K562 (cell line): ENCODE results near the gene GNAI1. TPM values are rescaled to one million over a fixed set of nuclear protein-coding genes. Genes with fewer than 3 reads are reported as not detected.

Experiments
- ATAC-seq: fragments of 200-7000 bp; cut with Tn5 transposase; 3 replicates; pipeline ENCODE4 v1.9.1; 2020; ENCODE audit warnings: moderate library complexity
- BruUV-seq: library from RNA; stranded (reverse); fragments of 400-500 nt; replicated peaks from 2 replicates; lab custom pipeline; 2021; lab: Mats Ljungman, UMichigan
- CTCF ChIA-PET: fragments of 300-600 bp; formaldehyde crosslinking; extraction: SDS; loops from one replicate; lab custom pipeline; 2021; ENCODE audit warnings: low intra/inter-chr PET ratio; lab: Yijun Ruan, JAX
- POLR2A ChIA-PET: fragments of 300-600, 350-650 bp; sonication (Branson Sonifier 250); formaldehyde crosslinking; extraction: SDS; loops from one replicate; lab custom pipeline; 2021; ENCODE audit warnings: antibody characterized with exemption, inconsistent platforms; lab: Yijun Ruan, JAX
- DNase-seq, 4 experiments: peaks; one replicate each; pipeline versions ENCODE4 v3.0.0 to v3.0.0-alpha.2; 2011 to 2018; ENCODE audit warnings: low spot score in 3 of 4, mixed read lengths in 3 of 4; ENCODE audit errors: extremely low read depth in 1 of 4
- FAIRE-seq: peaks from 2 replicates; lab custom pipeline; 2011; peaks lifted over from hg19 to GRCh38; lab: Jason Lieb, UNC
- H2AFZ ChIP-seq: 2 replicates; pipeline ENCODE4 v1.6.0; 2011; ENCODE audit warnings: low read depth, low read length, control low read depth, inconsistent platforms
- H3K27ac ChIP-seq: fragments of 200-600 bp; 3 replicates; pipeline ENCODE4 v1.8.0; 2011; ENCODE audit warnings: low read depth, mild to moderate bottlenecking, control low read depth, inconsistent platforms, low read length, moderate library complexity, mixed read lengths; ENCODE audit errors: extremely low read depth
- H3K27me3 ChIP-seq, 2 experiments: fragments of 300-600 bp in 1 of 2; 2 replicates in 1 of 2; 3 replicates in 1 of 2; pipeline versions ENCODE4 v1.6.0 to v1.8.0; 2011; ENCODE audit warnings: inconsistent platforms in 2 of 2, low read length in 2 of 2, mild to moderate bottlenecking in 1 of 2, mixed read lengths in 1 of 2, moderate library complexity in 1 of 2; ENCODE audit not compliant: control insufficient read depth in 2 of 2, insufficient read depth in 2 of 2
- H3K36me3 ChIP-seq: fragments of 300-600 bp; 3 replicates; pipeline ENCODE4 v1.8.0; 2011; ENCODE audit warnings: mild to moderate bottlenecking, low read length, inconsistent platforms; ENCODE audit not compliant: control insufficient read depth, insufficient read depth
- H3K4me1 ChIP-seq, 2 experiments: fragments of 200-600 bp in 1 of 2; replicated peaks in 1 of 2; 2 replicates in 1 of 2; 3 replicates in 1 of 2; pipeline versions ENCODE4 v1.5.1 to v1.8.0; 2011; ENCODE audit warnings: inconsistent platforms in 2 of 2, low read length in 2 of 2, mild to moderate bottlenecking in 1 of 2, mixed read lengths in 1 of 2, moderate library complexity in 1 of 2; ENCODE audit not compliant: control insufficient read depth in 2 of 2, insufficient read depth in 2 of 2
- H3K4me2 ChIP-seq: 2 replicates; pipeline ENCODE4 v1.6.1; 2011; ENCODE audit warnings: low read length, control low read depth, inconsistent platforms, mixed read lengths; ENCODE audit not compliant: insufficient read depth
- H3K4me3 ChIP-seq: fragments of 200-600 bp; sonication (generic), shearing (Covaris generic); 2 replicates; pipeline ENCODE4 v1.5.1; 2016; ENCODE audit warnings: control low read depth, inconsistent platforms
- H3K79me2 ChIP-seq: fragments of 200-600 bp; 3 replicates; pipeline ENCODE4 v1.8.0; 2011; ENCODE audit warnings: low read length, inconsistent platforms; ENCODE audit not compliant: control insufficient read depth, insufficient read depth
- H3K9ac ChIP-seq, 2 experiments: 2 replicates each; pipeline versions ENCODE4 v1.6.0 to v1.6.1; 2011; ENCODE audit warnings: low read depth in 2 of 2, low read length in 2 of 2, control low read depth in 1 of 2, inconsistent platforms in 1 of 2, mild to moderate bottlenecking in 1 of 2, mixed read lengths in 1 of 2; ENCODE audit not compliant: insufficient read depth in 1 of 2
- H3K9me1 ChIP-seq: one replicate; pipeline ENCODE4 v1.6.0; 2011; ENCODE audit warnings: inconsistent platforms, mild to moderate bottlenecking, low read length, moderate library complexity; ENCODE audit not compliant: control insufficient read depth, insufficient read depth
- H3K9me3 ChIP-seq: replicated peaks from 2 replicates; pipeline ENCODE4 v1.5.1; 2011; ENCODE audit warnings: low read depth, low read length, inconsistent platforms; ENCODE audit not compliant: control insufficient read depth, insufficient read depth
- H4K20me1 ChIP-seq: replicated peaks from 2 replicates; pipeline ENCODE4 v1.6.1; 2011; ENCODE audit warnings: low read length, inconsistent platforms, mixed read lengths; ENCODE audit not compliant: control insufficient read depth, insufficient read depth
- ARID1B ChIP-seq: fragments of 450-650 bp; IDR thresholded peaks from 2 replicates; pipeline ENCODE4 v1.6.1; 2016; ENCODE audit warnings: antibody characterized with exemption, mild to moderate bottlenecking, inconsistent platforms
- CTBP1 ChIP-seq: fragments of 450-650 bp; IDR thresholded peaks from 2 replicates; pipeline ENCODE4 v1.6.1; 2016; ENCODE audit warnings: borderline replicate concordance
- ESRRA ChIP-seq: fragments of 450-650 bp; IDR thresholded peaks from 2 replicates; pipeline ENCODE4 v1.6.1; 2014; ENCODE audit warnings: low read depth, mild to moderate bottlenecking, moderate library complexity, borderline replicate concordance
- FOXJ2 ChIP-seq: fragments of 200-800 bp; sonication (Bioruptor generic); IDR thresholded peaks from 2 replicates; pipeline ENCODE4 v1.6.1; 2016; ENCODE audit warnings: missing genetic modification characterization, missing compliant biosample characterization
- OTX1 ChIP-seq: fragments of 450-650 bp; formaldehyde crosslinking; IDR thresholded peaks from 2 replicates; pipeline ENCODE4 v1.4.0; 2022; ENCODE audit warnings: mild to moderate bottlenecking
- PML ChIP-seq: IDR thresholded peaks from 2 replicates; pipeline ENCODE4 v1.6.1; 2012; ENCODE audit warnings: low read length, inconsistent platforms
- SMARCA5 ChIP-seq: fragments of 450-650 bp; IDR thresholded peaks from 2 replicates; pipeline ENCODE4 v1.6.1; 2016
- SOX6 ChIP-seq: fragments of 450-650 bp; IDR thresholded peaks from 2 replicates; pipeline ENCODE4 v1.6.1; 2014; ENCODE audit warnings: mild to moderate bottlenecking
- TCF7L2 ChIP-seq: fragments of 150-350 bp; IDR thresholded peaks from 2 replicates; pipeline ENCODE4 v1.6.1; 2016; ENCODE audit warnings: low read depth, mild to moderate bottlenecking, low read length, moderate library complexity
- ZBTB2 ChIP-seq: fragments of 450-650 bp; IDR thresholded peaks from 2 replicates; pipeline ENCODE4 v1.6.1; 2016; ENCODE audit warnings: antibody characterized with exemption
- ZNF212 ChIP-seq: fragments of 450-650 bp; formaldehyde crosslinking; IDR thresholded peaks from 2 replicates; pipeline ENCODE4 v1.4.0; 2020; ENCODE audit warnings: mild to moderate bottlenecking
- ZNF696 ChIP-seq: fragments of 250-450 bp; sonication (Bioruptor Pico); conservative IDR thresholded peaks from 2 replicates; pipeline ENCODE4 v1.4.0; 2020; ENCODE audit warnings: mild to moderate bottlenecking, moderate library complexity
- ZNF699 ChIP-seq: fragments of 250-450 bp; sonication (Bioruptor Pico); IDR thresholded peaks from 2 replicates; pipeline ENCODE4 v1.8.0; 2021; ENCODE audit warnings: mild to moderate bottlenecking, moderate library complexity; ENCODE audit not compliant: insufficient replicate concordance
- WGBS: fragments of 100-300 bp; shearing (Covaris generic); methylation state at CpG from one replicate; pipeline ENCODE4 v1.1.6; 2016; ENCODE audit warnings: low coverage, mixed read lengths; ENCODE audit not compliant: insufficient coverage; ENCODE audit errors: missing lambda C conversion rate; 5-methylcytosine and 5-hydroxymethylcytosine counted together
- in situ Hi-C: fragments of 300-500 bp; cut with MboI; formaldehyde crosslinking; loops from 4 replicates; pipeline ENCODE4 v1.15.0; 2018; ENCODE audit warnings: inconsistent platforms, mixed read lengths
- intact Hi-C: fragments of 100-400 bp; cut with micrococcal nuclease; formaldehyde crosslinking; loops from 2 replicates; pipeline ENCODE4 v1.14.2; 2022
- polyA plus RNA-seq, 8 experiments: library from polyadenylated mRNA; depleted of rRNA in 4 of 8; stranded (reverse) in 5 of 8; unstranded in 3 of 8; fragments of >200 nt; fragmentation: Nextera tagmentation in 2 of 8; fragmentation: Illumina TruSeq in 1 of 8; extraction: Ambion mirVana in 2 of 8; extraction: Trizol in 1 of 8; gene quantifications; 2 replicates each; pipeline versions ENCODE4 v1.2.1 to v1.2.3, GENCODE V29; 2011 to 2014; ENCODE audit warnings: inconsistent platforms in 1 of 8, missing spikeins in 1 of 8
- total RNA-seq, 7 experiments: library from RNA; depleted of rRNA in 6 of 7; stranded (reverse); fragments of >200 nt in 6 of 7; fragmentation: Illumina TruSeq in 2 of 7; extraction: Trizol in 2 of 7; gene quantifications; 2 replicates each; pipeline versions ENCODE4 v1.2.1 to v1.2.3, GENCODE V29; 2011 to 2021; ENCODE audit warnings: low replicate concordance in 1 of 7

GNAI1 gene
- total and polyA plus RNA-seq, 9 of the 15 experiments (the other 6 are each of a cell fraction or from before 2014, with no cell fraction given): 0.03 to 0.13 (median 0.08) TPM; not detected in 6

- no peaks in the 10 kb centered on the region for H4K20me1 ChIP-seq
- in situ Hi-C loops: no loop called here
- no peak for FAIRE-seq
Observed at GRCh38 chr7:80141376-80141775, 6.7 kb downstream of the GNAI1 start.

DNA sequence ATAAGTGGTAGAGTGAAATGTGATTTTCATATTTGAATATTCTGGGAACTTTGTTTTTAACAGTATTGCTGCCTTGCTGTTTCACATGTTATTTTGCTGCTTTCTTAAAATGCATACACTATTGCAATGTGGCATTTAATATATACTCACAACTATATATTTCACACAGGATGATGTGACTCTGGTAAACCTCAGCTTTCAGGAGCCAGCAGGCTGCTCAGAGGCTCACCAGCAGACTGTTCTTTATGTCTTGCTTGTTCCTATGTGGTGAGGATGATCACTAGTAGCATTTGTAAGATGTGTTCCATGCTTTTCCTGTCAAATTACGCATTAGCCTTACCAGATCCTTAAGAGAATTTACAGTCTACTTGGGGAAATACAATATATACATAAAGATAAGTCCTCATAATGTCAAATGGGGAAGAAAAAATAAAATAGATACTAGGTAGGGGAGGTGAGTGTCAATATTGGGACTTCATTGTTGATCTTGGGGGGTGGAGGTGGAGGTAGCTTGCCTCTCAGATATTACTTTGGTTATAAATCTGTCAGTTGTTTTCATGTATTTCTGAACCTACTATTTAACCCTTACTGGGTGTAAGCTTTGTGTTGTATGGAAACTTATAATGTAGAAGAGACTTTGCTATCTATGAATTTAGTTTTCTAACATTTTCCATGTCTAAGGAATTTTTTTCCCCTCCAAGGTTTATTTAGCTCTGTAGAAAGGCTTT, 8.4 kb downstream of the GNAI1 start:
- H3K4me1 ChIP-seq: no peaks in the 10 kb centered on the region
- H3K9me1 ChIP-seq: no peaks in the 10 kb centered on the region
- H3K27me3 ChIP-seq: no peaks in the 10 kb centered on the region
- no peaks in the 10 kb centered on the region for H4K20me1 ChIP-seq
- H3K9me3 ChIP-seq: 0 out of 2 replicates have a peak, but pooled peaks cover 3% of the 10 kb centered on the region
- H2AFZ ChIP-seq: no peak overlapping the region
- no peak overlapping the region for H3K27ac ChIP-seq
- ATAC-seq (no peak), FAIRE-seq (no peak), DNase-seq (no peak)
- no peak overlapping the region for H3K4me3 ChIP-seq
- POLR2A ChIA-PET: interaction anchor here (0.8 kb wide), 1 partner anchor 570 kb away, joined by 3 read pairs; no protein-coding TSS in a partner anchor
- H3K36me3 ChIP-seq: no peaks in the 10 kb centered on the region
- intact Hi-C loops (no loop called here), in situ Hi-C loops (no loop called here)
- no TSS peak for BruUV-seq
- no peaks in the 10 kb centered on the region for H3K79me2 ChIP-seq
- CTCF ChIA-PET: no interaction called here
- no peak overlapping the region for H3K9ac ChIP-seq
- WGBS: 0% methylated on average over 1 of the region's 1 CpG
- H3K4me2 ChIP-seq: no peak overlapping the region
- TF ChIP-seq TCF7L2: no peak
- TF ChIP-seq PML: no peak
- TF ChIP-seq ZNF699: no peak
- TF ChIP-seq FOXJ2 (tag): no peak
- TF ChIP-seq CTBP1: no peak
- no peak for TF ChIP-seq ZBTB2
- TF ChIP-seq SOX6: no peak
- no peak for TF ChIP-seq ARID1B
- TF ChIP-seq ESRRA: no peak
- no peak for TF ChIP-seq OTX1

More at GRCh38 chr7:80141376-80141775, 6.7 kb downstream of the GNAI1 start:
- Histone ChIP-seq H3K27ac (no peak overlapping the region), H3K4me2 (no peak overlapping the region), H2AFZ (no peak overlapping the region), H3K36me3 (no peaks in the 10 kb centered on the region), H3K9ac (no peak overlapping the region), H3K79me2 (no peaks in the 10 kb centered on the region), H3K4me1 (no peaks in the 10 kb centered on the region), H3K4me3 (no peak overlapping the region), H3K9me1 (no peaks in the 10 kb centered on the region), H3K27me3 (no peaks in the 10 kb centered on the region), H3K9me3 (0 out of 2 replicates have a peak, but pooled peaks cover 3% of the 10 kb centered on the region)
- no peak for ATAC-seq
- no TSS peak for BruUV-seq
- ChIA-PET CTCF (no interaction called here), POLR2A (no interaction called here)
- 0% methylated on average over 2 of the region's 2 CpGs for WGBS
- no peak for DNase-seq
- intact Hi-C loops: no loop called here
- TF ChIP-seq ZNF696 (no peak), SMARCA5 (no peak), ZNF212 (CRISPR knock-in tag) (no peak)
